ENCODE measurements around the gene TRMT2A.
"Not testable (repeated sequence)": the region's sequence is repeated elsewhere in the genome, so short reads cannot be mapped to it uniquely, and the experiment has no call there.

The TRMT2A gene

GRCh38 chr22:20160041-20160440 is 43.0 kb upstream of the TRMT2A start:
- Histone ChIP-seq H3K36me3 (ENCODE audit: control insufficient read depth, insufficient read depth, low read length) (no peaks in the 10 kb centered on the region), H2AFZ (no peak overlapping the region), H3K27me3 (ENCODE audit: control insufficient read depth, insufficient read depth, low read length) (no peaks in the 10 kb centered on the region), H3K4me1 (no peaks in the 10 kb centered on the region), H3K79me2 (no peaks in the 10 kb centered on the region), H3K9me3 (ENCODE audit: control insufficient read depth, low read length) (no peaks in the 10 kb centered on the region), H3K27ac (no peak overlapping the region), H3K4me2 (ENCODE audit: low read length) (no peak overlapping the region), H3K9ac (no peak overlapping the region), H3K4me3 (ENCODE audit: low read depth, low read length) (no peak overlapping the region)
- TF ChIP-seq, protein P1, sequence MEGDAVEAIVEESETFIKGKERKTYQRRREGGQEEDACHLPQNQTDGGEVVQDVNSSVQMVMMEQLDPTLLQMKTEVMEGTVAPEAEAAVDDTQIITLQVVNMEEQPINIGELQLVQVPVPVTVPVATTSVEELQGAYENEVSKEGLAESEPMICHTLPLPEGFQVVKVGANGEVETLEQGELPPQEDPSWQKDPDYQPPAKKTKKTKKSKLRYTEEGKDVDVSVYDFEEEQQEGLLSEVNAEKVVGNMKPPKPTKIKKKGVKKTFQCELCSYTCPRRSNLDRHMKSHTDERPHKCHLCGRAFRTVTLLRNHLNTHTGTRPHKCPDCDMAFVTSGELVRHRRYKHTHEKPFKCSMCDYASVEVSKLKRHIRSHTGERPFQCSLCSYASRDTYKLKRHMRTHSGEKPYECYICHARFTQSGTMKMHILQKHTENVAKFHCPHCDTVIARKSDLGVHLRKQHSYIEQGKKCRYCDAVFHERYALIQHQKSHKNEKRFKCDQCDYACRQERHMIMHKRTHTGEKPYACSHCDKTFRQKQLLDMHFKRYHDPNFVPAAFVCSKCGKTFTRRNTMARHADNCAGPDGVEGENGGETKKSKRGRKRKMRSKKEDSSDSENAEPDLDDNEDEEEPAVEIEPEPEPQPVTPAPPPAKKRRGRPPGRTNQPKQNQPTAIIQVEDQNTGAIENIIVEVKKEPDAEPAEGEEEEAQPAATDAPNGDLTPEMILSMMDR (IDR thresholded peaks at IDR 0.05) = no peak

GRCh38 chr22:20159531-20159930 is 42.5 kb upstream of the TRMT2A start:
- not testable (repeated sequence) for H3K79me2 ChIP-seq; H3K9ac ChIP-seq; H3K4me3 ChIP-seq (ENCODE audit: low read depth, low read length); H3K9me3 ChIP-seq (ENCODE audit: control insufficient read depth, low read length); H3K4me1 ChIP-seq; H3K4me2 ChIP-seq (ENCODE audit: low read length); H3K36me3 ChIP-seq (ENCODE audit: control insufficient read depth, insufficient read depth, low read length); H3K27me3 ChIP-seq (ENCODE audit: control insufficient read depth, insufficient read depth, low read length); H2AFZ ChIP-seq; H3K27ac ChIP-seq

GRCh38 chr22:20159076-20159475 is 42.0 kb upstream of the TRMT2A start:
- Histone ChIP-seq H3K4me2 (ENCODE audit: low read length) (no peak overlapping the region), H3K79me2 (no peaks in the 10 kb centered on the region), H3K9me3 (ENCODE audit: control insufficient read depth, low read length) (no peaks in the 10 kb centered on the region), H3K4me3 (ENCODE audit: low read depth, low read length) (no peak overlapping the region), H2AFZ (no peak overlapping the region), H3K9ac (no peak overlapping the region), H3K27me3 (ENCODE audit: control insufficient read depth, insufficient read depth, low read length) (no peaks in the 10 kb centered on the region), H3K4me1 (no peaks in the 10 kb centered on the region), H3K36me3 (ENCODE audit: control insufficient read depth, insufficient read depth, low read length) (no peaks in the 10 kb centered on the region), H3K27ac (no peak overlapping the region)
- TF ChIP-seq, protein P1 (IDR thresholded peaks at IDR 0.05) = no peak

DNA sequence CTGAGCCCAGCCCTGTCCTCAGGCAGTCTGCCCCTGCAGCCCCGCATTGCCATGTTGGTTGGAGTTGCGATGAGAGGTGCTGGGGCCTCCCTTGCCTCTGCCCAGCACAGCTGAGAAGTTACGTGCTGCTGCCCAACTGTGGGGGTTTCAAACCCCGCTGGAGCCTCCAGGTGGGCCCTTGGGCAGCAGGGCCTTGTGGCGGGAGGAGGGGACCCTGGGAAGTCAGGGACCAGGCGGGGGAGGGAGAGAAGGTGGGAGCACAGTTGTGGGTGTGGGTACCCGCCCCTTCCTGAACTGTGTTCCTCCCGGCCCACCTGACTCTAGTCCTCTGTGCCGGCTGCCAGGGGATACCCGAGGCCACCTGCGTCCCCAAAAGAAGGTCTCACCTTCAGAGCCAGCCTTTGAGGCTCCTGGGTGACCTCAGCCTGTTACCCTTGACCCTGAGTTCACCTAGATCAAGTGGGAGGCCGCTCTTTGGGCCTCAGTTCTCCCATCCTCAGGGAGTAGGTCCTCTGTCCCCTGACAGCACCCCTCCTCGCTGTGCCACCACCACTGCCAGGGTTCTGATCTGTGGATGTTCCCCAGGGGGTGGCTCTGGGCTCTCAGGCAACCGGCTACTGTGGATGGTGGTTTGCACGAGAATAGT is 41.5 kb upstream of the TRMT2A start:
- Histone ChIP-seq H3K9me3 (ENCODE audit: control insufficient read depth, low read length) (no peaks in the 10 kb centered on the region), H3K27me3 (ENCODE audit: control insufficient read depth, insufficient read depth, low read length) (no peaks in the 10 kb centered on the region), H3K27ac (no peak overlapping the region), H3K4me2 (ENCODE audit: low read length) (no peak overlapping the region), H2AFZ (no peak overlapping the region), H3K4me1 (no peaks in the 10 kb centered on the region), H3K36me3 (ENCODE audit: control insufficient read depth, insufficient read depth, low read length) (no peaks in the 10 kb centered on the region), H3K9ac (no peak overlapping the region), H3K4me3 (ENCODE audit: low read depth, low read length) (no peak overlapping the region), H3K79me2 (no peaks in the 10 kb centered on the region)
- TF ChIP-seq, protein P1 (IDR thresholded peaks at IDR 0.05) = no peak

GRCh38 chr22:20157430-20158183 is 40.6 kb upstream of the TRMT2A start:
- H3K79me2 ChIP-seq = no peaks in the 10 kb centered on the region
- H2AFZ ChIP-seq = no peak overlapping the region
- H3K27me3 ChIP-seq (ENCODE audit: control insufficient read depth, insufficient read depth, low read length) = no peaks in the 10 kb centered on the region
- no peak overlapping the region for H3K27ac ChIP-seq
- no peak overlapping the region for H3K4me2 ChIP-seq (ENCODE audit: low read length)
- H3K9me3 ChIP-seq (ENCODE audit: control insufficient read depth, low read length) = no peaks in the 10 kb centered on the region
- TF ChIP-seq, protein P1 (IDR thresholded peaks at IDR 0.05) = no peak
- no peak overlapping the region for H3K4me3 ChIP-seq (ENCODE audit: low read depth, low read length)
- H3K36me3 ChIP-seq (ENCODE audit: control insufficient read depth, insufficient read depth, low read length) = no peaks in the 10 kb centered on the region
- H3K4me1 ChIP-seq = no peaks in the 10 kb centered on the region
- H3K9ac ChIP-seq = no peak overlapping the region

All from parathyroid adenoma (tissue), 2 donors.